Common myeloid progenitor, CD34-positive (primary cell): Measurements from ENCODE around the gene FOLR2.

ENCODE experiments used
- CTCF ChIA-PET: fragments of 350-600 bp; sonication (Branson Sonifier 250); formaldehyde crosslinking; loops from one replicate; lab custom pipeline; 2021; ENCODE audit warnings: antibody characterized with exemption; lab: Charles Lee
- POLR2A ChIA-PET: fragments of 350-600 bp; sonication (Branson Sonifier 250); formaldehyde crosslinking; loops from one replicate; lab custom pipeline; 2021; ENCODE audit warnings: antibody characterized with exemption; lab: Charles Lee
- DNase-seq, 3 donors: peaks; one replicate each; pipeline versions ENCODE4 v3.0.0 to v3.0.0-alpha.2; 2013
- H3K27ac ChIP-seq, 2 experiments: 1 replicate in 1 of 2; 2 replicates in 1 of 2; pipeline ENCODE4 v1.7.0; 2013; ENCODE audit warnings: inconsistent platforms in 2 of 2, low read length in 2 of 2, mild to moderate bottlenecking in 2 of 2, low read depth in 1 of 2, moderate library complexity in 1 of 2; ENCODE audit not compliant: severe bottlenecking in 2 of 2, insufficient read depth in 1 of 2, poor library complexity in 1 of 2
- H3K27me3 ChIP-seq, 5 experiments: replicated peaks in 2 of 5; 1 replicate in 3 of 5; 2 replicates in 2 of 5; pipeline versions ENCODE4 v1.6.1 to v1.7.0; 2013; ENCODE audit warnings: low read length in 4 of 5, mild to moderate bottlenecking in 2 of 5, moderate library complexity in 2 of 5, inconsistent platforms in 1 of 5; ENCODE audit not compliant: insufficient read depth in 5 of 5, control insufficient read depth in 4 of 5
- H3K36me3 ChIP-seq, 4 experiments: 1 replicate in 2 of 4; 2 replicates in 2 of 4; pipeline versions ENCODE4 v1.6.1 to v1.7.0; 2013; ENCODE audit warnings: low read length in 3 of 4, control low read depth in 1 of 4, mild to moderate bottlenecking in 1 of 4; ENCODE audit not compliant: control insufficient read depth in 4 of 4, insufficient read depth in 4 of 4
- H3K4me1 ChIP-seq, 4 experiments: 1 replicate in 3 of 4; 2 replicates in 1 of 4; pipeline versions ENCODE4 v1.6.1 to v1.7.1; 2013; ENCODE audit warnings: low read length in 3 of 4, mild to moderate bottlenecking in 3 of 4, control low read depth in 1 of 4, inconsistent platforms in 1 of 4, moderate library complexity in 1 of 4; ENCODE audit not compliant: control insufficient read depth in 4 of 4, insufficient read depth in 4 of 4; ENCODE audit errors: control extremely low read depth in 1 of 4
- H3K4me3 ChIP-seq, 7 experiments: 1 replicate in 4 of 7; 2 replicates in 3 of 7; pipeline versions ENCODE4 v1.5.1 to v1.7.0; 2013; ENCODE audit warnings: mild to moderate bottlenecking in 7 of 7, low read length in 6 of 7, moderate library complexity in 6 of 7, inconsistent platforms in 2 of 7, low read depth in 2 of 7, control low read depth in 1 of 7; ENCODE audit not compliant: insufficient read depth in 4 of 7, control insufficient read depth in 1 of 7; ENCODE audit errors: extremely low read depth in 1 of 7
- H3K9me3 ChIP-seq, 5 experiments: 1 replicate in 4 of 5; 2 replicates in 1 of 5; pipeline versions ENCODE4 v1.6.1 to v1.7.1; 2013; ENCODE audit warnings: low read length in 4 of 5, mild to moderate bottlenecking in 2 of 5, inconsistent platforms in 1 of 5, low read depth in 1 of 5, moderate library complexity in 1 of 5; ENCODE audit not compliant: control insufficient read depth in 4 of 5, insufficient read depth in 2 of 5; ENCODE audit errors: control extremely low read depth in 1 of 5
- WGBS: methylation state at CpG from one replicate; pipeline ENCODE4 v1.1.5; 2013; ENCODE audit not compliant: insufficient coverage; 5-methylcytosine and 5-hydroxymethylcytosine counted together

Gene FOLR2

GRCh38 chr11:72221386-72222075 lies 4.9 kb downstream of the FOLR2 start:
- POLR2A ChIA-PET: no interaction called here
- Histone ChIP-seq H3K4me1 (peaks cover 16 to 61% (median 49%) of the 10 kb centered on the region in 4 experiments), H3K27ac (no peak overlapping the region), H3K36me3 (peaks cover 0 to 3% (median under 1%) of the 10 kb centered on the region in 4 experiments), H3K9me3 (no peaks in the 10 kb centered on the region), H3K27me3 (no peaks in the 10 kb centered on the region), H3K4me3 (no peak overlapping the region)
- DNase-seq: peak in 2 of 3 donors; percentile 33 to 43
- CTCF ChIA-PET: interaction anchor here (0.8 to 2.6 kb wide), 7 partner anchors 13 to 193 kb away, joined by 3 to 11 read pairs (median 3); no protein-coding TSS in a partner anchor
- 41% methylated on average over 6 of the region's 7 CpGs for WGBS

- 87% methylated on average over 5 of the region's 6 CpGs for WGBS
- ChIA-PET POLR2A (interaction anchor here (1.5 to 1.8 kb wide), 2 partner anchors 110 to 122 kb away, joined by 4 to 5 read pairs; partner anchors contain the start of gene ANAPC15), CTCF (interaction anchor here (0.8 to 2.6 kb wide), 7 partner anchors 14 to 192 kb away, joined by 3 to 11 read pairs (median 3); no protein-coding TSS in a partner anchor)
- no peaks in the 10 kb centered on the region for H3K27me3 ChIP-seq
- H3K4me3 ChIP-seq: peak overlapping the region in 6 of 7 experiments; percentile 69 to 95 (median 86)
- no peaks in the 10 kb centered on the region for H3K9me3 ChIP-seq
- peak overlapping the region in 1 of 2 experiments; percentile 79 for H3K27ac ChIP-seq
- H3K36me3 ChIP-seq: peaks cover 0 to 10% (median 4%) of the 10 kb centered on the region in 4 experiments
- H3K4me1 ChIP-seq: peaks cover 16 to 61% (median 47%) of the 10 kb centered on the region in 4 experiments
- no peak for DNase-seq
Observed at GRCh38 chr11:72222106-72222891, 5.7 kb downstream of the FOLR2 start.

- peak overlapping the region; percentile 50 to 85 for H3K27ac ChIP-seq
- POLR2A ChIA-PET: interaction anchor here (0.6 to 1.8 kb wide), 5 partner anchors 111 to 232 kb away, joined by 3 to 5 read pairs (median 4); partner anchors contain the start of gene ANAPC15
Observed at GRCh38 chr11:72222907-72223614, 6.5 kb downstream of the FOLR2 start.

GRCh38 chr11:72223615-72224563 lies 7.3 kb downstream of the FOLR2 start:
- Histone ChIP-seq H3K36me3 (peaks cover 2 to 26% (median 16%) of the 10 kb centered on the region in 4 experiments), H3K27me3 (no peaks in the 10 kb centered on the region), H3K9me3 (no peaks in the 10 kb centered on the region), H3K4me3 (peak overlapping the region; percentile 61 to 95 (median 86)), H3K27ac (peak overlapping the region; percentile 61 to 85), H3K4me1 (peaks cover 8 to 45% (median 33%) of the 10 kb centered on the region in 4 experiments)
- POLR2A ChIA-PET: interaction anchor here (0.6 to 1.8 kb wide), 4 partner anchors 112 to 233 kb away, joined by 3 to 5 read pairs (median 4); partner anchors contain the start of gene ANAPC15
- DNase-seq: peak; percentile 52 to 76 (median 68)
- WGBS: 0% methylated on average over 65 of the region's 84 CpGs
- CTCF ChIA-PET: interaction anchor here (1.0 to 4.5 kb wide), 4 partner anchors 11 to 80 kb away, joined by 4 to 27 read pairs (median 4); no protein-coding TSS in a partner anchor

More at GRCh38 chr11:72222907-72223614, 6.5 kb downstream of the FOLR2 start:
- Histone ChIP-seq H3K4me3 (peak overlapping the region; percentile 61 to 95 (median 86)), H3K36me3 (peaks cover under 1 to 18% (median 9%) of the 10 kb centered on the region in 4 experiments), H3K27me3 (no peaks in the 10 kb centered on the region), H3K9me3 (no peaks in the 10 kb centered on the region), H3K4me1 (peaks cover 10 to 53% (median 40%) of the 10 kb centered on the region in 4 experiments)
- peak; percentile 95 to 98 (median 97) for DNase-seq
- CTCF ChIA-PET: interaction anchor here (0.6 to 4.5 kb wide), 7 partner anchors 12 to 79 kb away, joined by 3 to 27 read pairs (median 4); no protein-coding TSS in a partner anchor
- WGBS: 0% methylated on average over 30 of the region's 47 CpGs

- CTCF ChIA-PET: interaction anchor here (1.3 to 4.5 kb wide), 4 partner anchors 12 to 108 kb away, joined by 3 to 27 read pairs (median 4); no protein-coding TSS in a partner anchor
- Histone ChIP-seq H3K27me3 (no peaks in the 10 kb centered on the region), H3K36me3 (peaks cover 2 to 35% (median 25%) of the 10 kb centered on the region in 4 experiments), H3K4me3 (peak within 1 kb of the TSS; percentile 61 to 95 (median 86)), H3K27ac (peak within 1 kb of the TSS; percentile 61 to 85), H3K9me3 (no peaks in the 10 kb centered on the region), H3K4me1 (peaks cover 8 to 45% (median 33%) of the 10 kb centered on the region in 4 experiments)
- POLR2A ChIA-PET: no interaction called here
- DNase-seq: peak in 2 of 3 donors; percentile 29 to 40
- 0% methylated on average over 58 of the region's 81 CpGs for WGBS
Observed at GRCh38 chr11:72224564-72225410, 8.2 kb downstream of the FOLR2 start, which contains the start of gene INPPL1. Gene INPPL1, plus strand, starts transcription at chr11:72224767. Its CDS starts 218 bp downstream, at chr11:72224985.
